Renal cortex interstitium (tissue), 11 donors: ENCODE data around the gene CST6. TPM values are rescaled to one million over a fixed set of nuclear protein-coding genes. Genes with fewer than 3 reads are reported as not detected.
A peak's percentile ranks its signal among the peaks of the same experiment; 100 is the strongest.
"Not testable (repeated sequence)": the region's sequence is repeated elsewhere in the genome, so short reads cannot be mapped to it uniquely, and the experiment has no call there.

ENCODE experiments used
- DNase-seq, 11 donors: peaks; one replicate each; pipeline ENCODE4 v3.0.0-alpha.2; 2013; ENCODE audit warnings: low read depth in 9 of 11, low spot score in 4 of 11; ENCODE audit errors: extremely low read depth in 1 of 11
- polyA plus RNA-seq, 3 donors: library from polyadenylated mRNA; unstranded; fragments of 120-200 nt; gene quantifications; one replicate each; pipeline ENCODE4 v1.2.1, GENCODE V29; 2013; ENCODE audit not compliant: insufficient read length in 3 of 3

Gene CST6
- polyA plus RNA-seq, 3 donors = not detected

GRCh38 chr11:65981972-65982823 is 29.6 kb upstream of the CST6 start:
- no peak for DNase-seq

- DNase-seq = no peak
These were observed 28.8 kb upstream of the CST6 start for GRCh38 chr11:65982824-65983588.

GRCh38 chr11:65983589-65983987 is 28.2 kb upstream of the CST6 start:
- DNase-seq = no peak

GRCh38 chr11:65987336-65987735 is 24.5 kb upstream of the CST6 start:
- no peak for DNase-seq

- DNase-seq = peak; percentile 86 to 95 (median 92)
These were observed 22.8 kb upstream of the CST6 start for GRCh38 chr11:65988791-65989592.

GRCh38 chr11:65992056-65992455 is 19.8 kb upstream of the CST6 start:
- DNase-seq = no peak

GRCh38 chr11:65997286-65997685 is 14.5 kb upstream of the CST6 start:
- DNase-seq = no peak

- DNase-seq = peak; percentile 93 to 99 (median 96)
These were observed 9.7 kb upstream of the CST6 start, which contains the start of the genes BANF1 and EIF1AD for GRCh38 chr11:66001942-66002647. BANF1 (plus strand) TSS chr11:66002503; CDS start chr11:66003251, 748 bp downstream. EIF1AD (minus strand) TSS chr11:66002157; CDS start chr11:66000389, 1,768 bp downstream.

- no peak for DNase-seq
These were observed 9.1 kb upstream of the CST6 start for GRCh38 chr11:66002648-66003225.

- DNase-seq = no peak
These were observed 8.5 kb upstream of the CST6 start for GRCh38 chr11:66003291-66003690.

GRCh38 chr11:66004186-66004585 is 7.6 kb upstream of the CST6 start:
- no peak for DNase-seq

GRCh38 chr11:66006134-66006890 is 5.5 kb upstream of the CST6 start:
- no peak for DNase-seq

GRCh38 chr11:66006891-66007176 is 5.0 kb upstream of the CST6 start:
- no peak for DNase-seq

- no peak for DNase-seq
These were observed 4.6 kb upstream of the CST6 start for GRCh38 chr11:66007201-66007634.

- DNase-seq = no peak
These were observed 3.7 kb upstream of the CST6 start for GRCh38 chr11:66008095-66008467.

GRCh38 chr11:66008468-66009101 is 3.2 kb upstream of the CST6 start:
- no peak for DNase-seq

- DNase-seq = not testable (repeated sequence)
These were observed 1.8 kb upstream of the CST6 start for GRCh38 chr11:66010036-66010435.
